GM18951 (cell line): Measurements from ENCODE around the gene COL4A1.

Experiments
- POLR2A ChIP-seq: IDR thresholded peaks from 4 replicates; pipeline ENCODE4 v1.6.1; 2011; ENCODE audit warnings: mild to moderate bottlenecking; ENCODE audit not compliant: insufficient read length, insufficient read depth; ENCODE audit errors: extremely low read depth
- in situ Hi-C: fragments of 300-500 bp; cut with MboI; formaldehyde crosslinking; loops from one replicate; pipeline ENCODE4 v1.12.0; 2022; ENCODE audit warnings: low sequenced_read_pairs, mixed read lengths, inconsistent platforms; ENCODE audit not compliant: unreplicated experiment

COL4A1 gene

GRCh38 chr13:110216398-110217041, 90.4 kb downstream of the COL4A1 start:
- in situ Hi-C loops, result loop anchor here (10.0 kb wide), 1 partner anchor 198 kb away; no protein-coding TSS in a partner anchor

GRCh38 chr13:110216006-110216397, 91.0 kb downstream of the COL4A1 start:
- in situ Hi-C loops, result loop anchor here (10.0 kb wide), 1 partner anchor 199 kb away; no protein-coding TSS in a partner anchor

More at GRCh38 chr13:110216398-110217041, 90.4 kb downstream of the COL4A1 start:
- no peak for TF ChIP-seq POLR2A

GRCh38 chr13:110215606-110216005, 91.4 kb downstream of the COL4A1 start:
- in situ Hi-C loops, result loop anchor here (10.0 kb wide), 1 partner anchor 199 kb away; no protein-coding TSS in a partner anchor
- TF ChIP-seq POLR2A, result no peak

More at GRCh38 chr13:110216006-110216397, 91.0 kb downstream of the COL4A1 start:
- TF ChIP-seq POLR2A, result no peak

GRCh38 chr13:110214637-110215036, 92.3 kb downstream of the COL4A1 start:
- in situ Hi-C loops, result loop anchor here (10.0 kb wide), 1 partner anchor 200 kb away; no protein-coding TSS in a partner anchor
- no peak for TF ChIP-seq POLR2A

GRCh38 chr13:110213461-110214074, 93.4 kb downstream of the COL4A1 start:
- TF ChIP-seq POLR2A, result no peak
- in situ Hi-C loops, result loop anchor here (10.0 kb wide), 1 partner anchor 201 kb away; no protein-coding TSS in a partner anchor

- in situ Hi-C loops, result loop anchor here (10.0 kb wide), 1 partner anchor 202 kb away; no protein-coding TSS in a partner anchor
- no peak for TF ChIP-seq POLR2A
These were observed 94.4 kb downstream of the COL4A1 start for GRCh38 chr13:110212529-110212928.

GRCh38 chr13:110211735-110212134, 95.2 kb downstream of the COL4A1 start:
- TF ChIP-seq POLR2A, result no peak
- in situ Hi-C loops, result loop anchor here (10.0 kb wide), 1 partner anchor 203 kb away; no protein-coding TSS in a partner anchor

- in situ Hi-C loops, result loop anchor here (10.0 kb wide), 1 partner anchor 204 kb away; no protein-coding TSS in a partner anchor
- TF ChIP-seq POLR2A, result no peak
These were observed 95.9 kb downstream of the COL4A1 start for GRCh38 chr13:110211046-110211445.

GRCh38 chr13:110210604-110210985, 96.4 kb downstream of the COL4A1 start:
- no peak for TF ChIP-seq POLR2A
- in situ Hi-C loops, result loop anchor here (10.0 kb wide), 1 partner anchor 204 kb away; no protein-coding TSS in a partner anchor

GRCh38 chr13:110209950-110210603, 96.9 kb downstream of the COL4A1 start:
- TF ChIP-seq POLR2A, result no peak
- in situ Hi-C loops, result loop anchor here (10.0 kb wide), 1 partner anchor 205 kb away; no protein-coding TSS in a partner anchor

- no peak for TF ChIP-seq POLR2A
- in situ Hi-C loops, result no loop called here
These were observed 98.8 kb downstream of the COL4A1 start for GRCh38 chr13:110208116-110208515.

GRCh38 chr13:110206996-110207395, 100.0 kb downstream of the COL4A1 start:
- in situ Hi-C loops, result no loop called here
- no peak for TF ChIP-seq POLR2A

- in situ Hi-C loops, result no loop called here
- no peak for TF ChIP-seq POLR2A
These were observed 100.8 kb downstream of the COL4A1 start for GRCh38 chr13:110206185-110206584.
